ENCODE results near the gene FHDC1. TPM values are rescaled to one million over a fixed set of nuclear protein-coding genes. Genes with fewer than 3 reads are reported as not detected.

Gene FHDC1
- total RNA-seq, 1 experiment from 2014 or later = 0.21 TPM

- ATAC-seq (no peak), DNase-seq (ENCODE audit: low read depth, low spot score) (no peak)
- in situ Hi-C loops (cut with HindIII; ENCODE audit: low pct_unique_long_range_greater_than_20kb, low sequenced_read_pairs) (no loop called here), intact Hi-C loops (cut with micrococcal nuclease; ENCODE audit: unreplicated experiment) (no loop called here)
- Histone ChIP-seq H3K4me3 (ENCODE audit: low read depth in 2 of 2, low read length in 2 of 2) (no peak overlapping the region), H3K4me1 (ENCODE audit: control insufficient read depth, insufficient read depth, low read length) (no peaks in the 10 kb centered on the region), H3K27ac (ENCODE audit: low read length) (no peak overlapping the region), H3K36me3 (ENCODE audit: control insufficient read depth, insufficient read depth, low read length) (no peaks in the 10 kb centered on the region), H3K27me3 (ENCODE audit: control insufficient read depth, insufficient read depth, low read length) (no peaks in the 10 kb centered on the region), H3K9me3 (ENCODE audit: control insufficient read depth, insufficient read depth, low read depth, low read length) (no peaks in the 10 kb centered on the region)
- no peak for TF ChIP-seq CTCF (IDR thresholded peaks at IDR 0.05)
- TF ChIP-seq POLR2AphosphoS5 (IDR thresholded peaks at IDR 0.05; ENCODE audit: low read depth, low read length) = no peak
- TF ChIP-seq SIN3A (IDR thresholded peaks at IDR 0.05; ENCODE audit: borderline replicate concordance, insufficient read depth, low read depth, low read length) = no peak
- no peak for TF ChIP-seq TCF7L2 (IDR thresholded peaks at IDR 0.05; ENCODE audit: low read depth, low read length)
- TF ChIP-seq, protein P1, sequence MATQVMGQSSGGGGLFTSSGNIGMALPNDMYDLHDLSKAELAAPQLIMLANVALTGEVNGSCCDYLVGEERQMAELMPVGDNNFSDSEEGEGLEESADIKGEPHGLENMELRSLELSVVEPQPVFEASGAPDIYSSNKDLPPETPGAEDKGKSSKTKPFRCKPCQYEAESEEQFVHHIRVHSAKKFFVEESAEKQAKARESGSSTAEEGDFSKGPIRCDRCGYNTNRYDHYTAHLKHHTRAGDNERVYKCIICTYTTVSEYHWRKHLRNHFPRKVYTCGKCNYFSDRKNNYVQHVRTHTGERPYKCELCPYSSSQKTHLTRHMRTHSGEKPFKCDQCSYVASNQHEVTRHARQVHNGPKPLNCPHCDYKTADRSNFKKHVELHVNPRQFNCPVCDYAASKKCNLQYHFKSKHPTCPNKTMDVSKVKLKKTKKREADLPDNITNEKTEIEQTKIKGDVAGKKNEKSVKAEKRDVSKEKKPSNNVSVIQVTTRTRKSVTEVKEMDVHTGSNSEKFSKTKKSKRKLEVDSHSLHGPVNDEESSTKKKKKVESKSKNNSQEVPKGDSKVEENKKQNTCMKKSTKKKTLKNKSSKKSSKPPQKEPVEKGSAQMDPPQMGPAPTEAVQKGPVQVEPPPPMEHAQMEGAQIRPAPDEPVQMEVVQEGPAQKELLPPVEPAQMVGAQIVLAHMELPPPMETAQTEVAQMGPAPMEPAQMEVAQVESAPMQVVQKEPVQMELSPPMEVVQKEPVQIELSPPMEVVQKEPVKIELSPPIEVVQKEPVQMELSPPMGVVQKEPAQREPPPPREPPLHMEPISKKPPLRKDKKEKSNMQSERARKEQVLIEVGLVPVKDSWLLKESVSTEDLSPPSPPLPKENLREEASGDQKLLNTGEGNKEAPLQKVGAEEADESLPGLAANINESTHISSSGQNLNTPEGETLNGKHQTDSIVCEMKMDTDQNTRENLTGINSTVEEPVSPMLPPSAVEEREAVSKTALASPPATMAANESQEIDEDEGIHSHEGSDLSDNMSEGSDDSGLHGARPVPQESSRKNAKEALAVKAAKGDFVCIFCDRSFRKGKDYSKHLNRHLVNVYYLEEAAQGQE (IDR thresholded peaks at IDR 0.05; ENCODE audit: insufficient read depth in 1 of 2, low read depth in 2 of 2, low read length in 1 of 2) = no peak
- CTCF ChIA-PET = no interaction called here
- BruUV-seq (replicated peaks) = no TSS peak
- POLR2A ChIA-PET = no interaction called here
These were observed 87.7 kb downstream of the FHDC1 start for GRCh38 chr4:153023692-153024394.

DNA sequence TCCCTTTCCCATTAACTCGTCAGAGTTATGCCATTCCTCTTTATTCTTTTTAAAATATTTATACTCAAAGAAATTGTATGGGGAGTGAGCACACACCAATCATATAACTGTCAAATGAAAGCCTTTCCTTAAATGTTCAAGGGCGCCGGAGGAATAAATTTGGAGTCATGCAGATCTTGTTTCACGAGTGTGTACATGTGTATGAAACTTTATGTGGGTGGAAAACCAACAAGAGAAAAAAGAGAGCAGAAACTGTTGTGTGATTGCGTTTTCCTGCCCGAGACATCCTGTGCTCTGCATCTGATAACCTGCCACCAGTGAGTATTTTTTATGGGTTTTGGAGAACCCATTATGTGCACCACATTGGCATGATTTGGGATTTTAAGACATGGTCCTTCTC is 88.3 kb downstream of the FHDC1 start:
- Histone ChIP-seq H3K27me3 (ENCODE audit: control insufficient read depth, insufficient read depth, low read length) (no peaks in the 10 kb centered on the region), H3K27ac (ENCODE audit: low read length) (no peak overlapping the region), H3K9me3 (ENCODE audit: control insufficient read depth, insufficient read depth, low read depth, low read length) (no peaks in the 10 kb centered on the region), H3K4me1 (ENCODE audit: control insufficient read depth, insufficient read depth, low read length) (no peaks in the 10 kb centered on the region), H3K36me3 (ENCODE audit: control insufficient read depth, insufficient read depth, low read length) (no peaks in the 10 kb centered on the region), H3K4me3 (ENCODE audit: low read depth in 2 of 2, low read length in 2 of 2) (no peak overlapping the region)
- ATAC-seq (no peak), DNase-seq (ENCODE audit: low read depth, low spot score) (no peak)
- intact Hi-C loops (cut with micrococcal nuclease; ENCODE audit: unreplicated experiment) = no loop called here
- BruUV-seq (replicated peaks) = no TSS peak
- in situ Hi-C loops (cut with HindIII; ENCODE audit: low pct_unique_long_range_greater_than_20kb, low sequenced_read_pairs) = no loop called here
- TF ChIP-seq CTCF (IDR thresholded peaks at IDR 0.05) (no peak), TCF7L2 (IDR thresholded peaks at IDR 0.05; ENCODE audit: low read depth, low read length) (no peak), POLR2AphosphoS5 (IDR thresholded peaks at IDR 0.05; ENCODE audit: low read depth, low read length) (no peak), SIN3A (IDR thresholded peaks at IDR 0.05; ENCODE audit: borderline replicate concordance, insufficient read depth, low read depth, low read length) (no peak)
- TF ChIP-seq, protein P1 (IDR thresholded peaks at IDR 0.05; ENCODE audit: insufficient read depth in 1 of 2, low read depth in 2 of 2, low read length in 1 of 2) = no peak
- POLR2A ChIA-PET = no interaction called here
- CTCF ChIA-PET = no interaction called here
